Measurements from ENCODE around the gene PROSER2.

Gene PROSER2

GRCh38 chr10:11831520-11831951 is 8.4 kb downstream of the PROSER2 start:
- TF ChIP-seq CTCF (IDR thresholded peaks at IDR 0.05; ENCODE audit: low read depth, low read length) = no peak
- DNase-seq (ENCODE audit: low read depth in 2 of 2) = no peak

GRCh38 chr10:11832042-11832441 is 8.9 kb downstream of the PROSER2 start:
- no peak for DNase-seq (ENCODE audit: low read depth in 2 of 2)
- TF ChIP-seq CTCF (IDR thresholded peaks at IDR 0.05; ENCODE audit: low read depth, low read length) = no peak
- H3K4me3 ChIP-seq (replicated peaks in 1 of 2; ENCODE audit: low read depth in 2 of 2, low read length in 2 of 2) = no peak overlapping the region

More at GRCh38 chr10:11831520-11831951, 8.4 kb downstream of the PROSER2 start:
- H3K4me3 ChIP-seq (replicated peaks in 1 of 2; ENCODE audit: low read depth in 2 of 2, low read length in 2 of 2) = no peak overlapping the region

DNA sequence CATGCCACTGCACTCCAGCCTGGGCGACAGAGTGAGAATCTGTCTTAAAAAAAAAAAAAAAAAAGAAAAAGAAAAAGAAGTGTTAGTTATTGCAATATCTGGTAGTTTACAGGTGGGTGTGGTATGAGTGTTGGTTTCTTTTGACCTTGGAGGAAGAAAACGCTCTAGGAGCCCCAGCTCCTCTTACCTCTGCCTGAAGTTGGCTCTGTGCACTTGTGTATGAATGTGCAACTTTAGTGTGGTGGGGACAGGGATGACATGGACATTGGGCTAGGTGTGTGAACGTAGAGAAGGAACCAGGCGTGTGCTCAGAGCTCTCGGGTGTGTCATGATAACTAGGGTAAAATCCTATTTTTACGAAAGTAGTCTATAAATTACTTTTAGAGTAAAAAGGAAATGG is 11.9 kb downstream of the PROSER2 start:
- no peak for TF ChIP-seq CTCF (IDR thresholded peaks at IDR 0.05; ENCODE audit: low read depth, low read length)
- DNase-seq (ENCODE audit: low read depth in 2 of 2) = no peak
- no peak overlapping the region for H3K4me3 ChIP-seq (replicated peaks in 1 of 2; ENCODE audit: low read depth in 2 of 2, low read length in 2 of 2)

DNA sequence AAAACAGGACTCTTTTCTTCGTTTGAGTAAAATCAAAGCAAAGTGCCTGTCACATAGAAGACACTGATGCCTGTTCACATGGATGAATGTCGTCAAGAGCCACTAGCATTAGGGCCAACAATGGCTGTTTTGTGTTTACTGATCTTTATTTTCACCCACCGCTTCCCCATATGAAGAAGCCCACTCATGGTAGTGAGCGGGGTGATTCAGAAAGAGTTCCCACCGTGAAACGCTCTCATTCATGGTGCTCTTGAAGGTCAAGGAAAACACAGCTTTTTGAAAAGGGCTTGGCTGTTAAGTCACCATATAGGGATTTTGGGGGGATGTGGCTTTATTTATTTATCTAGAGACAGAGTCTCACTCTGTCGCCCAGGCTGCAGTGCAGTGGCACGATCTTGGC is 12.5 kb downstream of the PROSER2 start:
- DNase-seq (ENCODE audit: low read depth in 2 of 2) = no peak
- no peak overlapping the region for H3K4me3 ChIP-seq (replicated peaks in 1 of 2; ENCODE audit: low read depth in 2 of 2, low read length in 2 of 2)
- TF ChIP-seq CTCF (IDR thresholded peaks at IDR 0.05; ENCODE audit: low read depth, low read length) = no peak

DNA sequence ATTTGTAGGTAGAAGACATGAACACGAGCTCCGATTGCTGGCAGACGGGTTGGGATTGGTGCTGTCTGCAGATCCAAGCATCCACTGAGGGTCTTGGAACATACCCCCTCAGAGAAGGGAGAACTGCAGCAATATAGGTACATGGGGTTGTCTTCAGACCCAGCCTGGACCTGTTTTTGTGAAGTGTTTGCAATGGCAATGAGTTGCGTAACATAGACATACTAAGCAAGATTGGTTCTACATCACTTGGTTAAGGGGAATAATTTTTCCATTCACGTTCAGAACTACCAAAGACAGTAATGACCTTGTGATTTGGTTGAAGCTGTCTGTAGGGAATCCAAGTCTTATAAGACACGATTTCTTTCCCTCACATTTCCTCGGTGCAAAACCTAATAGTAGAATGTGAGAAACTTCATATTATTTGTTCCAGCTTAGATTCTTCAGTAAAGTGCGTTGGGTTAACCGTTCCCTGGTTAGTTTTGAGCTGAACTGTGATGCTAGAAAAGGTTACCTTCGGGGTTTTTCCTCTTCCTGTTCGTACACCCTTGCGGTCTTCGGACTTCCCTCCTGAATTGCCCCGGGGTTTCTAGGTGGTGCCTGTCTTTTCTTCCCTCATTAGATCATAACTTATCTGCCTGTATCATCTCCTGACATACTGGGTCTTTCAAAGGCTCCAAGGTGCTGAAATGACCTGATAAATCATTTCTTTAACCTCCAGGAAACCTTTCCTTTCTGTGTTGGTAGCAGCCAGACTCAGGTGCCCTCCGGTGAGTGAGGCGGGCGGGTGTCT is 14.4 kb downstream of the PROSER2 start:
- DNase-seq (ENCODE audit: low read depth in 2 of 2) = no peak
- TF ChIP-seq CTCF (IDR thresholded peaks at IDR 0.05; ENCODE audit: low read depth, low read length) = no peak
- H3K4me3 ChIP-seq (replicated peaks in 1 of 2; ENCODE audit: low read depth in 2 of 2, low read length in 2 of 2) = no peak overlapping the region

DNA sequence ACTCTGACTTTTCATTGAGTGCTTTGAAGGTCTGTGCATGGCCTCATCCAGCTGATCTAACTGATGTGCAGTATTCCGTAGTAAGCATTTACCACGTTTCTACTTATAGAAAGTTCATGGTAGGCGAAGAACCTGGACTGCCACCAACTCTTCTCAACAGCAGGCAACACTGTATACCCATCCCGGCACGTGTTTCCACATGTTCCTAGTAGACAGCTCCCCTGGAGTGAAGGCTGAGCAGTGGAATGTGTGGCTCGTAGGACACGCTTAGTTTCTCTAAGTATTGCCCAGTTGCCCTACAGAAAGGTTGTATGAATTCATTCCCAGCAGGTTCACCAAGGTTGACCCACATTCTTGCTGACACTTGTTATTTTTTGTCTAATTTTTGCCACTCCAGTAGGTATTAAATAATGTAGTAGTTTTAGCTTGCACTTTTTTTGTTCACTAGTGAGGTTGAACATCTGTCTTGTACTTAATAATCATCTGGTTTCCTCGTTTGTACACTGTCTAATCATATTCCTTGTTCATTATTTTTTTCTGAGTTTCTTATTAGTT is 15.2 kb downstream of the PROSER2 start:
- no peak overlapping the region for H3K4me3 ChIP-seq (replicated peaks in 1 of 2; ENCODE audit: low read depth in 2 of 2, low read length in 2 of 2)
- no peak for DNase-seq (ENCODE audit: low read depth in 2 of 2)
- TF ChIP-seq CTCF (IDR thresholded peaks at IDR 0.05; ENCODE audit: low read depth, low read length) = no peak

All from cardiac fibroblast (primary cell).